K562 (cell line): ENCODE data around the gene AARSD1. TPM values are rescaled to one million over a fixed set of nuclear protein-coding genes. Genes with fewer than 3 reads are reported as not detected.

Experiments used
- ADNP ChIP-seq: fragments of 200-800 bp; sonication (Bioruptor generic); IDR thresholded peaks from 2 replicates; pipeline ENCODE4 v1.6.1; 2016; ENCODE audit warnings: missing genetic modification characterization, missing compliant biosample characterization
- EGR1 ChIP-seq: fragments of 450-650 bp; conservative IDR thresholded peaks from 2 replicates; pipeline ENCODE4 v1.6.1; 2017; ENCODE audit warnings: mild to moderate bottlenecking
- EP300 ChIP-seq: IDR thresholded peaks from 2 replicates; pipeline ENCODE4 v1.6.1; 2012; ENCODE audit warnings: low read length, improper control_type of control experiment
- ETV1 ChIP-seq: fragments of 450-650 bp; conservative IDR thresholded peaks from 2 replicates; pipeline ENCODE4 v1.6.1; 2016; ENCODE audit warnings: missing genetic modification characterization, control low read depth, low read depth, missing compliant biosample characterization
- FOXK1 ChIP-seq: sonication (generic); formaldehyde crosslinking; IDR thresholded peaks from 2 replicates; pipeline ENCODE4 v1.8.0; 2022; ENCODE audit warnings: missing genetic modification reagents, mild to moderate bottlenecking, borderline replicate concordance
- HMG20B ChIP-seq: fragments of 250-450 bp; sonication (Bioruptor Pico); IDR thresholded peaks from 2 replicates; pipeline ENCODE4 v1.5.0; 2021; ENCODE audit warnings: mild to moderate bottlenecking
- HNRNPLL ChIP-seq: fragments of 200-400 bp; formaldehyde crosslinking; IDR thresholded peaks from 2 replicates; pipeline ENCODE4 v1.6.1; 2017; ENCODE audit warnings: low read length, low read depth, mild to moderate bottlenecking; ENCODE audit not compliant: poor library complexity, severe bottlenecking
- MAZ ChIP-seq, 2 experiments: fragments of 450-650 bp in 1 of 2; sonication (generic) in 1 of 2; formaldehyde crosslinking; IDR thresholded peaks in 1 of 2; conservative IDR thresholded peaks in 1 of 2; 2 replicates each; pipeline versions ENCODE4 v1.4.0 to v1.5.0; 2020; ENCODE audit warnings: mild to moderate bottlenecking in 1 of 2, missing genetic modification reagents in 1 of 2
- MEIS2 ChIP-seq: fragments of 450-650 bp; IDR thresholded peaks from 2 replicates; pipeline ENCODE4 v1.6.1; 2014; ENCODE audit warnings: mild to moderate bottlenecking; ENCODE audit not compliant: partially characterized antibody
- MTA1 ChIP-seq: fragments of 450-650 bp; IDR thresholded peaks from 2 replicates; pipeline ENCODE4 v1.6.1; 2017; ENCODE audit warnings: borderline replicate concordance
- PPARD ChIP-seq: fragments of 250-450 bp; sonication (Bioruptor Pico); IDR thresholded peaks from 2 replicates; pipeline ENCODE4 v1.8.0; 2022; ENCODE audit warnings: inconsistent platforms, mild to moderate bottlenecking, moderate library complexity
- RBFOX2 ChIP-seq: fragments of 200-400 bp; formaldehyde crosslinking; IDR thresholded peaks from 2 replicates; pipeline ENCODE4 v1.6.1; 2017; ENCODE audit warnings: low read depth, mild to moderate bottlenecking, low read length, moderate library complexity
- SNIP1 ChIP-seq: fragments of 450-650 bp; IDR thresholded peaks from 2 replicates; pipeline ENCODE4 v1.7.1; 2017; ENCODE audit warnings: low read depth, mild to moderate bottlenecking
- TCF3 ChIP-seq: sonication (generic); formaldehyde crosslinking; IDR thresholded peaks from 2 replicates; pipeline ENCODE4 v1.4.0; 2020; ENCODE audit warnings: mild to moderate bottlenecking, missing genetic modification reagents
- TCFL5 ChIP-seq: fragments of 250-450 bp; sonication (Bioruptor Pico); conservative IDR thresholded peaks from 2 replicates; pipeline ENCODE4 v1.6.1; 2021; ENCODE audit warnings: mild to moderate bottlenecking, moderate library complexity, matching md5 sums
- TSC22D4 ChIP-seq: fragments of 450-650 bp; IDR thresholded peaks from 2 replicates; pipeline ENCODE4 v1.6.1; 2016; ENCODE audit warnings: missing genetic modification characterization, missing biosample characterization, control low read depth
- U2AF1 ChIP-seq: fragments of 200-400 bp; formaldehyde crosslinking; optimal IDR thresholded peaks from 2 replicates; pipeline ENCODE3; 2017; ENCODE audit warnings: mild to moderate bottlenecking, low read depth, low read length, moderate library complexity
- ZEB2 ChIP-seq: fragments of 450-650 bp; IDR thresholded peaks from 2 replicates; pipeline ENCODE4 v1.6.1; 2016
- ZNF217 ChIP-seq: sonication (generic); formaldehyde crosslinking; IDR thresholded peaks from 2 replicates; pipeline ENCODE4 v1.8.0; 2022; ENCODE audit warnings: mild to moderate bottlenecking, missing genetic modification reagents
- ZNF75A ChIP-seq: fragments of 450-650 bp; formaldehyde crosslinking; IDR thresholded peaks from 2 replicates; pipeline ENCODE4 v1.4.0; 2020; ENCODE audit warnings: mild to moderate bottlenecking
- ZNF76 ChIP-seq: fragments of 250-450 bp; sonication (Bioruptor Pico); IDR thresholded peaks from 2 replicates; pipeline ENCODE4 v1.4.0; 2020; ENCODE audit warnings: mild to moderate bottlenecking, moderate library complexity, borderline replicate concordance
- polyA plus RNA-seq, 8 experiments: library from polyadenylated mRNA; depleted of rRNA in 4 of 8; stranded (reverse) in 5 of 8; unstranded in 3 of 8; fragments of >200 nt; fragmentation: Nextera tagmentation in 2 of 8; fragmentation: Illumina TruSeq in 1 of 8; extraction: Ambion mirVana in 2 of 8; extraction: Trizol in 1 of 8; gene quantifications; 2 replicates each; pipeline versions ENCODE4 v1.2.1 to v1.2.3, GENCODE V29; 2011 to 2014; ENCODE audit warnings: inconsistent platforms in 1 of 8, missing spikeins in 1 of 8
- total RNA-seq, 7 experiments: library from RNA; depleted of rRNA in 6 of 7; stranded (reverse); fragments of >200 nt in 6 of 7; fragmentation: Illumina TruSeq in 2 of 7; extraction: Trizol in 2 of 7; gene quantifications; 2 replicates each; pipeline versions ENCODE4 v1.2.1 to v1.2.3, GENCODE V29; 2011 to 2021; ENCODE audit warnings: low replicate concordance in 1 of 7
- TF ChIP-seq, protein P1 (sequence below): IDR thresholded peaks from 2 replicates; pipeline ENCODE4 v1.6.1; 2014; ENCODE audit warnings: antibody characterized with exemption
- TF ChIP-seq, protein P2 (sequence below): fragments of 250-450 bp; sonication (Bioruptor Pico); IDR thresholded peaks from 2 replicates; pipeline ENCODE4 v1.9.0; 2021; ENCODE audit warnings: mild to moderate bottlenecking
- TF ChIP-seq, protein P3 (sequence below): fragments of 450-650 bp; formaldehyde crosslinking; IDR thresholded peaks from 2 replicates; pipeline ENCODE4 v1.4.0; 2020; ENCODE audit warnings: mild to moderate bottlenecking
- TF ChIP-seq, protein P4 (sequence below), 2 experiments: IDR thresholded peaks; 2 replicates each; pipeline ENCODE4 v1.6.1; 2012; ENCODE audit warnings: improper control_type of control experiment in 2 of 2, low read depth in 2 of 2, low read length in 2 of 2, borderline replicate concordance in 1 of 2
- TF ChIP-seq, protein P5 (sequence below): fragments of 250-450 bp; sonication (Bioruptor Pico); IDR thresholded peaks from 2 replicates; pipeline ENCODE4 v1.8.0; 2021; ENCODE audit warnings: moderate library complexity, mild to moderate bottlenecking, inconsistent platforms

Gene AARSD1
- total and polyA plus RNA-seq, 9 of the 15 experiments (the other 6 are each of a cell fraction or from before 2014, with no cell fraction given), result 51.7 to 98.5 (median 68.6) TPM

DNA sequence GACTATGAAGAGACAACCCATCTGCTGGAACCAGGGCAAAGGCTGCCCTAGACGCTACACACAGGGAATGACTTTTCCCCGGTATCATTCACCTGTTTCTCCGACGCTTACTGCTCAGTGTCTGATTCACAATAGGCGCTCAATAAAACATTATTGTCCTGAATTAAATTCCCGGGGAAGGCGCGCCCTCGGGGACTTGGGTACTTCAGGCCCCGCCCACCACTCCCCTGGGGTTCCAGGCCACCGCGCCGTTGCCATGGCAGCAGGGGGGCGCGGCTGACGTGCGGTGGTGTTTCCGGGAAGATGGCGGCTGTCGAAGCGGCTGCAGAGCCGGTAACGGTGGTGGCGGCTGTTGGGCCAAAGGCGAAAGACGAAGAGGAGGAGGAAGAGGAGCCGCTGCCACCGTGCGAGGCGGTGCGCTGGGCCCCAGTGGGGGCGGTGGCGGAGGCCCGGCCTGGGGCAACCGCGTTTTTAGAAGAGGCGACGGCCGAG is 16.1 kb upstream of the AARSD1 start, which contains the start of gene RUNDC1 (continued):
- TF ChIP-seq, protein P1, sequence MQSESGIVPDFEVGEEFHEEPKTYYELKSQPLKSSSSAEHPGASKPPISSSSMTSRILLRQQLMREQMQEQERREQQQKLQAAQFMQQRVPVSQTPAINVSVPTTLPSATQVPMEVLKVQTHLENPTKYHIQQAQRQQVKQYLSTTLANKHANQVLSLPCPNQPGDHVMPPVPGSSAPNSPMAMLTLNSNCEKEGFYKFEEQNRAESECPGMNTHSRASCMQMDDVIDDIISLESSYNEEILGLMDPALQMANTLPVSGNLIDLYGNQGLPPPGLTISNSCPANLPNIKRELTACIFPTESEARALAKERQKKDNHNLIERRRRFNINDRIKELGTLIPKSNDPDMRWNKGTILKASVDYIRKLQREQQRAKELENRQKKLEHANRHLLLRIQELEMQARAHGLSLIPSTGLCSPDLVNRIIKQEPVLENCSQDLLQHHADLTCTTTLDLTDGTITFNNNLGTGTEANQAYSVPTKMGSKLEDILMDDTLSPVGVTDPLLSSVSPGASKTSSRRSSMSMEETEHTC, result no peak
- TF ChIP-seq EP300, result no peak
- no peak for TF ChIP-seq TCF3 (CRISPR knock-in tag)
- TF ChIP-seq TSC22D4, result no peak
- no peak for TF ChIP-seq FOXK1 (CRISPR knock-in tag)
- no peak for TF ChIP-seq HNRNPLL
- no peak for TF ChIP-seq ETV1 (tag)
- TF ChIP-seq ZNF217 (CRISPR knock-in tag), result no peak
- no peak for TF ChIP-seq HMG20B
- TF ChIP-seq EGR1, result peak; percentile 11; the same call in 1 of the 2 replicates
- no peak for TF ChIP-seq ZNF75A (CRISPR knock-in tag)
- TF ChIP-seq, protein P2, sequence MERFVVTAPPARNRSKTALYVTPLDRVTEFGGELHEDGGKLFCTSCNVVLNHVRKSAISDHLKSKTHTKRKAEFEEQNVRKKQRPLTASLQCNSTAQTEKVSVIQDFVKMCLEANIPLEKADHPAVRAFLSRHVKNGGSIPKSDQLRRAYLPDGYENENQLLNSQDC (CRISPR knock-in tag), result no peak
- no peak for TF ChIP-seq PPARD (CRISPR knock-in tag)
- no peak for TF ChIP-seq ZEB2
- no peak for TF ChIP-seq TCFL5 (CRISPR knock-in tag)
- TF ChIP-seq, protein P3, sequence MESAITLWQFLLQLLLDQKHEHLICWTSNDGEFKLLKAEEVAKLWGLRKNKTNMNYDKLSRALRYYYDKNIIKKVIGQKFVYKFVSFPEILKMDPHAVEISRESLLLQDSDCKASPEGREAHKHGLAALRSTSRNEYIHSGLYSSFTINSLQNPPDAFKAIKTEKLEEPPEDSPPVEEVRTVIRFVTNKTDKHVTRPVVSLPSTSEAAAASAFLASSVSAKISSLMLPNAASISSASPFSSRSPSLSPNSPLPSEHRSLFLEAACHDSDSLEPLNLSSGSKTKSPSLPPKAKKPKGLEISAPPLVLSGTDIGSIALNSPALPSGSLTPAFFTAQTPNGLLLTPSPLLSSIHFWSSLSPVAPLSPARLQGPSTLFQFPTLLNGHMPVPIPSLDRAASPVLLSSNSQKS, result no peak
- TF ChIP-seq MAZ (CRISPR knock-in tag; conservative IDR thresholded peaks at IDR 0.05 in 1 of 2, IDR thresholded peaks at IDR 0.05 in 1 of 2), result peak; percentile 39 to 45; a peak in 2 of 4 replicates
- peak; percentile 85 for TF ChIP-seq RBFOX2
- TF ChIP-seq ADNP, result no peak
- TF ChIP-seq, protein P4, sequence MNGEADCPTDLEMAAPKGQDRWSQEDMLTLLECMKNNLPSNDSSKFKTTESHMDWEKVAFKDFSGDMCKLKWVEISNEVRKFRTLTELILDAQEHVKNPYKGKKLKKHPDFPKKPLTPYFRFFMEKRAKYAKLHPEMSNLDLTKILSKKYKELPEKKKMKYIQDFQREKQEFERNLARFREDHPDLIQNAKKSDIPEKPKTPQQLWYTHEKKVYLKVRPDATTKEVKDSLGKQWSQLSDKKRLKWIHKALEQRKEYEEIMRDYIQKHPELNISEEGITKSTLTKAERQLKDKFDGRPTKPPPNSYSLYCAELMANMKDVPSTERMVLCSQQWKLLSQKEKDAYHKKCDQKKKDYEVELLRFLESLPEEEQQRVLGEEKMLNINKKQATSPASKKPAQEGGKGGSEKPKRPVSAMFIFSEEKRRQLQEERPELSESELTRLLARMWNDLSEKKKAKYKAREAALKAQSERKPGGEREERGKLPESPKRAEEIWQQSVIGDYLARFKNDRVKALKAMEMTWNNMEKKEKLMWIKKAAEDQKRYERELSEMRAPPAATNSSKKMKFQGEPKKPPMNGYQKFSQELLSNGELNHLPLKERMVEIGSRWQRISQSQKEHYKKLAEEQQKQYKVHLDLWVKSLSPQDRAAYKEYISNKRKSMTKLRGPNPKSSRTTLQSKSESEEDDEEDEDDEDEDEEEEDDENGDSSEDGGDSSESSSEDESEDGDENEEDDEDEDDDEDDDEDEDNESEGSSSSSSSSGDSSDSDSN (IDR thresholded peaks at IDR 0.05; ENCODE audit: borderline replicate concordance in 1 of 2, low read depth in 2 of 2, low read length in 2 of 2), result no peak
- no peak for TF ChIP-seq U2AF1
- no peak for TF ChIP-seq MEIS2
- no peak; the same call in 1 of the 2 replicates for TF ChIP-seq ZNF76
- TF ChIP-seq, protein P5, sequence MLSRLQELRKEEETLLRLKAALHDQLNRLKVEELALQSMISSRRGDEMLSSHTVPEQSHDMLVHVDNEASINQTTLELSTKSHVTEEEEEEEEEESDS (CRISPR knock-in tag), result no peak
- no peak for TF ChIP-seq MTA1
- TF ChIP-seq SNIP1, result no peak
